ENCODE results near the gene HOXD8. TPM values are rescaled to one million over a fixed set of nuclear protein-coding genes. Genes with fewer than 3 reads are reported as not detected.

HOXD8 gene
- total RNA-seq, 1 experiment from 2014 or later, result 1.9 TPM

- no peak overlapping the region for H3K9ac ChIP-seq (ENCODE audit: low read length)
- H3K79me2 ChIP-seq (ENCODE audit: low read length), result no peaks in the 10 kb centered on the region
- no peaks in the 10 kb centered on the region for H3K36me3 ChIP-seq (ENCODE audit: low read depth, low read length)
- CTCF ChIA-PET, result no interaction called here
- TF ChIP-seq CTCF (conservative IDR thresholded peaks at IDR 0.05; ENCODE audit: low read depth, low read length), result no peak
- TF ChIP-seq EZH2 (IDR thresholded peaks at IDR 0.05; ENCODE audit: low read length, unreplicated experiment), result no peak
- no peak for TF ChIP-seq EZH2phosphoT487 (IDR thresholded peaks at IDR 0.05; ENCODE audit: borderline replicate concordance, low read length)
- BruUV-seq (replicated peaks), result no TSS peak
- no peak overlapping the region for H2AFZ ChIP-seq (ENCODE audit: low read length)
- no peaks in the 10 kb centered on the region for H3K27me3 ChIP-seq (ENCODE audit: low read length)
- ATAC-seq (no peak), DNase-seq (no peak)
- H3K9me3 ChIP-seq (ENCODE audit: low read length), result no peaks in the 10 kb centered on the region
- intact Hi-C loops (cut with micrococcal nuclease), result no loop called here
- H3F3A ChIP-seq (ENCODE audit: low read length, unreplicated experiment), result no peaks in the 10 kb centered on the region
- H3K9me2 ChIP-seq (replicated peaks; ENCODE audit: low read length), result no peaks in the 10 kb centered on the region
- no peaks in the 10 kb centered on the region for H4K20me1 ChIP-seq (ENCODE audit: low read length)
- POLR2A ChIA-PET (ENCODE audit: unreplicated experiment), result interaction anchor here (0.6 kb wide), 1 partner anchor 434 kb away, joined by 3 read pairs; no protein-coding TSS in a partner anchor
- no peak overlapping the region for H3K4me2 ChIP-seq (ENCODE audit: low read length)
- H3K27ac ChIP-seq (ENCODE audit: low read length), result no peak overlapping the region
- no peaks in the 10 kb centered on the region for H3K4me1 ChIP-seq (ENCODE audit: insufficient read depth, low read length)
- no peak overlapping the region for H3K4me3 ChIP-seq (ENCODE audit: low read length)
These were observed 19.4 kb downstream of the HOXD8 start for GRCh38 chr2:176148751-176149421.

- no TSS peak for BruUV-seq (replicated peaks)
- Histone ChIP-seq H4K20me1 (ENCODE audit: low read length) (no peaks in the 10 kb centered on the region), H3K27ac (ENCODE audit: low read length) (no peak overlapping the region), H3K79me2 (ENCODE audit: low read length) (no peaks in the 10 kb centered on the region), H3K4me1 (ENCODE audit: insufficient read depth, low read length) (no peaks in the 10 kb centered on the region), H3K9me3 (ENCODE audit: low read length) (no peaks in the 10 kb centered on the region), H3K9me2 (replicated peaks; ENCODE audit: low read length) (no peaks in the 10 kb centered on the region), H3F3A (ENCODE audit: low read length, unreplicated experiment) (no peaks in the 10 kb centered on the region), H3K9ac (ENCODE audit: low read length) (no peak overlapping the region), H3K27me3 (ENCODE audit: low read length) (no peaks in the 10 kb centered on the region), H3K36me3 (ENCODE audit: low read depth, low read length) (no peaks in the 10 kb centered on the region), H2AFZ (ENCODE audit: low read length) (no peak overlapping the region), H3K4me3 (ENCODE audit: low read length) (no peak overlapping the region), H3K4me2 (ENCODE audit: low read length) (no peak overlapping the region)
- TF ChIP-seq EZH2phosphoT487 (IDR thresholded peaks at IDR 0.05; ENCODE audit: borderline replicate concordance, low read length) (no peak), CTCF (conservative IDR thresholded peaks at IDR 0.05; ENCODE audit: low read depth, low read length) (no peak), EZH2 (IDR thresholded peaks at IDR 0.05; ENCODE audit: low read length, unreplicated experiment) (no peak)
- intact Hi-C loops (cut with micrococcal nuclease), result no loop called here
- DNase-seq (no peak), ATAC-seq (no peak)
- POLR2A ChIA-PET (ENCODE audit: unreplicated experiment), result no interaction called here
- CTCF ChIA-PET, result no interaction called here
These were observed 20.0 kb downstream of the HOXD8 start for GRCh38 chr2:176149481-176149938.

DNA sequence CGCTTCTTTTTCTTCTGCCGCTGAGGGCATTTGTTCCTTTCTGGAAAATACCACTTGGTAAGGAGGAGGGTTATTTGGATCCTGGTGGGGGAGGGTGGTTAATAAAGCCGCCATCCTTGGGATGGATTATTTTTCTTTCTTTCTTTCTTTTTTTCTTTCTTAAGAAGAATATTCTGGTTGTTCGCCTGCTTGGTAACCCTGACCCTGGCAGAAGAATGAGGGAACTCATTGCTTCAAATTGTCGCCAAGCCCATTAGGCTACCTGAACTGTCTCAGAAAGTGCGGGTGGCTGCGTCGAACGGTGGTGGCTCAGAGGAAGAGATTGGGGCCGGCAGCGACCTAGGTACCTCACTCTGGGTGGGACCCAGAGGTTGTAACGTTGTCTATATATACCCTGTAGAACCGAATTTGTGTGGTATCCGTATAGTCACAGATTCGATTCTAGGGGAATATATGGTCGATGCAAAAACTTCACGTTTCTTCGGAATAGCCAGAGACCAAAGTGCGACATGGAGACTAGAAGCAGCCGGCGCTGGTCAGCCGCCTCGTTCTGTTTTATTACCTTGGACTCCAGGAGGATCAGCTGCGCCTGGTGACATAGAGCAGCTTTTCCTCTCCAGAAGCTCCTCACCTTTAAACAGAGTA, 20.6 kb downstream of the HOXD8 start:
- H2AFZ ChIP-seq (ENCODE audit: low read length), result no peak overlapping the region
- no peaks in the 10 kb centered on the region for H3K27me3 ChIP-seq (ENCODE audit: low read length)
- no peak for TF ChIP-seq CTCF (conservative IDR thresholded peaks at IDR 0.05; ENCODE audit: low read depth, low read length)
- intact Hi-C loops (cut with micrococcal nuclease), result no loop called here
- H3K9me2 ChIP-seq (replicated peaks; ENCODE audit: low read length), result no peaks in the 10 kb centered on the region
- H3F3A ChIP-seq (ENCODE audit: low read length, unreplicated experiment), result no peaks in the 10 kb centered on the region
- H4K20me1 ChIP-seq (ENCODE audit: low read length), result no peaks in the 10 kb centered on the region
- no peak overlapping the region for H3K27ac ChIP-seq (ENCODE audit: low read length)
- POLR2A ChIA-PET (ENCODE audit: unreplicated experiment), result no interaction called here
- no peak for DNase-seq
- H3K9me3 ChIP-seq (ENCODE audit: low read length), result no peaks in the 10 kb centered on the region
- no peak overlapping the region for H3K4me3 ChIP-seq (ENCODE audit: low read length)
- no peaks in the 10 kb centered on the region for H3K79me2 ChIP-seq (ENCODE audit: low read length)
- no peak overlapping the region for H3K4me2 ChIP-seq (ENCODE audit: low read length)
- no TSS peak for BruUV-seq (replicated peaks)
- CTCF ChIA-PET, result no interaction called here
- H3K4me1 ChIP-seq (ENCODE audit: insufficient read depth, low read length), result no peaks in the 10 kb centered on the region
- ATAC-seq, result no peak
- no peak overlapping the region for H3K9ac ChIP-seq (ENCODE audit: low read length)
- H3K36me3 ChIP-seq (ENCODE audit: low read depth, low read length), result no peaks in the 10 kb centered on the region
